ENCODE measurements around the gene PTOV1. TPM values are rescaled to one million over a fixed set of nuclear protein-coding genes. Genes with fewer than 3 reads are reported as not detected.

Gene PTOV1
- total and polyA plus RNA-seq, 2 of the 13 experiments (the other 11 are each of a cell fraction or from before 2014, with no cell fraction given): 63.5 to 68.5 TPM

DNA sequence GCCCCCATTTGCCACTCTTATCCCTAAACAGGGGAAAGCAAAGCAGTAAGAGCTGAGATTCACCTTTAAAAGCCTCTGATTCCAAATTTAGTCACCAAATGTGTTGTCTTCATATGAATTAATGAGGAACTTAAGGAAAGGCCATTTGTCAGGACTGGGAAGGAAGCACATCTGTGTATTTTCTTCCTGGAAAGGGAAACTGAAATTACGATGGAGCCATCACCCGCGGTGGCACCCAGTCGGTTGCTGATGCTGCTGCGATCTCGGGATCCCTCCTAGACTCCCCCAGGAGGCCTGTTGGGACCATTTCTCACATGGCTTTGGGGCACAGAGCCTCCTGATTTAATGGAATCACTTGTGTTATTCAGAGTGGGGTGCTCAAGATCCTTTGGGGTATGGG is 53.2 kb downstream of the PTOV1 start:
- H3K9ac ChIP-seq (ENCODE audit: insufficient read depth, low read depth, low read length): no peak overlapping the region
- H2AFZ ChIP-seq (ENCODE audit: low read length): no peak overlapping the region
- FAIRE-seq (no peak), ATAC-seq (no peak), DNase-seq (ENCODE audit: low spot score) (no peak)
- no peaks in the 10 kb centered on the region for H3K79me2 ChIP-seq (ENCODE audit: insufficient read depth, low read length)
- WGBS (ENCODE audit: low lambda C conversion rate): 95% methylated on average over 6 of the region's 6 CpGs
- H3K4me3 ChIP-seq (replicated peaks in 1 of 3; ENCODE audit: insufficient read depth in 1 of 3, low read depth in 2 of 3, low read length in 3 of 3): no peak overlapping the region
- POLR2A ChIA-PET: no interaction called here
- in situ Hi-C loops (cut with HindIII; ENCODE audit: extremely low pct_ligation_motif_present, low pct_unique_long_range_greater_than_20kb) (no loop called here), intact Hi-C loops (cut with micrococcal nuclease; ENCODE audit: unreplicated experiment) (no loop called here)
- H3K4me2 ChIP-seq (ENCODE audit: low read depth, low read length): no peak overlapping the region
- H3K4me1 ChIP-seq (ENCODE audit: insufficient read depth, low read length): no peaks in the 10 kb centered on the region
- H3K9me3 ChIP-seq (ENCODE audit: low read length): no peaks in the 10 kb centered on the region
- CTCF ChIA-PET (ENCODE audit: low intra/inter-chr PET ratio, low total read pairs): no interaction called here
- H3K27me3 ChIP-seq (ENCODE audit: control insufficient read depth in 1 of 2, insufficient read depth in 2 of 2, low read length in 2 of 2): no peaks in the 10 kb centered on the region
- no TSS peak for BruUV-seq (replicated peaks)
- H3K27ac ChIP-seq (ENCODE audit: extremely low read length, insufficient read depth, low read length): no peak overlapping the region
- H3K36me3 ChIP-seq (replicated peaks in 1 of 2; ENCODE audit: control insufficient read depth in 1 of 2, insufficient read depth in 2 of 2, low read length in 2 of 2): peaks cover 13 to 19% of the 10 kb centered on the region in 2 experiments; a peak in 4 of 5 replicates
- no peaks in the 10 kb centered on the region for H4K20me1 ChIP-seq (ENCODE audit: insufficient read depth, low read length)
- TF ChIP-seq NFIB (CRISPR knock-in tag; IDR thresholded peaks at IDR 0.05; ENCODE audit: borderline replicate concordance) (no peak), HNF4G (IDR thresholded peaks at IDR 0.05; ENCODE audit: borderline replicate concordance, low read depth, low read length) (no peak), HNF4G (CRISPR knock-in tag; IDR thresholded peaks at IDR 0.05; ENCODE audit: borderline replicate concordance, low read depth) (no peak), ZSCAN29 (CRISPR knock-in tag; conservative IDR thresholded peaks at IDR 0.05) (no peak), ZNF570 (CRISPR knock-in tag; IDR thresholded peaks at IDR 0.05; ENCODE audit: borderline replicate concordance) (no peak), ZNF33A (CRISPR knock-in tag; IDR thresholded peaks at IDR 0.05; ENCODE audit: borderline replicate concordance) (no peak), ZNF670 (CRISPR knock-in tag; IDR thresholded peaks at IDR 0.05; ENCODE audit: borderline replicate concordance) (no peak), HNRNPL (IDR thresholded peaks at IDR 0.05; ENCODE audit: low read depth, low read length) (no peak), ZNF768 (CRISPR knock-in tag; IDR thresholded peaks at IDR 0.05) (no peak), ZNF546 (CRISPR knock-in tag; conservative IDR thresholded peaks at IDR 0.05) (no peak), SPEN (CRISPR knock-in tag; IDR thresholded peaks at IDR 0.05; ENCODE audit: low read depth) (no peak), ZNF780A (CRISPR knock-in tag; IDR thresholded peaks at IDR 0.05) (no peak), ZBTB8A (CRISPR knock-in tag; IDR thresholded peaks at IDR 0.05; ENCODE audit: borderline replicate concordance, low read depth) (no peak), SIN3A (IDR thresholded peaks at IDR 0.05; ENCODE audit: borderline replicate concordance, low read depth, low read length) (no peak), SMYD3 (CRISPR knock-in tag; IDR thresholded peaks at IDR 0.05) (no peak)
- TF ChIP-seq, protein P1, sequence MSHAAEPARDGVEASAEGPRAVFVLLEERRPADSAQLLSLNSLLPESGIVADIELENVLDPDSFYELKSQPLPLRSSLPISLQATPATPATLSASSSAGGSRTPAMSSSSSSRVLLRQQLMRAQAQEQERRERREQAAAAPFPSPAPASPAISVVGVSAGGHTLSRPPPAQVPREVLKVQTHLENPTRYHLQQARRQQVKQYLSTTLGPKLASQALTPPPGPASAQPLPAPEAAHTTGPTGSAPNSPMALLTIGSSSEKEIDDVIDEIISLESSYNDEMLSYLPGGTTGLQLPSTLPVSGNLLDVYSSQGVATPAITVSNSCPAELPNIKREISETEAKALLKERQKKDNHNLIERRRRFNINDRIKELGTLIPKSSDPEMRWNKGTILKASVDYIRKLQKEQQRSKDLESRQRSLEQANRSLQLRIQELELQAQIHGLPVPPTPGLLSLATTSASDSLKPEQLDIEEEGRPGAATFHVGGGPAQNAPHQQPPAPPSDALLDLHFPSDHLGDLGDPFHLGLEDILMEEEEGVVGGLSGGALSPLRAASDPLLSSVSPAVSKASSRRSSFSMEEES (CRISPR knock-in tag; IDR thresholded peaks at IDR 0.05): no peak
- TF ChIP-seq, protein P2, sequence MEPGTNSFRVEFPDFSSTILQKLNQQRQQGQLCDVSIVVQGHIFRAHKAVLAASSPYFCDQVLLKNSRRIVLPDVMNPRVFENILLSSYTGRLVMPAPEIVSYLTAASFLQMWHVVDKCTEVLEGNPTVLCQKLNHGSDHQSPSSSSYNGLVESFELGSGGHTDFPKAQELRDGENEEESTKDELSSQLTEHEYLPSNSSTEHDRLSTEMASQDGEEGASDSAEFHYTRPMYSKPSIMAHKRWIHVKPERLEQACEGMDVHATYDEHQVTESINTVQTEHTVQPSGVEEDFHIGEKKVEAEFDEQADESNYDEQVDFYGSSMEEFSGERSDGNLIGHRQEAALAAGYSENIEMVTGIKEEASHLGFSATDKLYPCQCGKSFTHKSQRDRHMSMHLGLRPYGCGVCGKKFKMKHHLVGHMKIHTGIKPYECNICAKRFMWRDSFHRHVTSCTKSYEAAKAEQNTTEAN (CRISPR knock-in tag; conservative IDR thresholded peaks at IDR 0.05): no peak
- TF ChIP-seq, protein P3, sequence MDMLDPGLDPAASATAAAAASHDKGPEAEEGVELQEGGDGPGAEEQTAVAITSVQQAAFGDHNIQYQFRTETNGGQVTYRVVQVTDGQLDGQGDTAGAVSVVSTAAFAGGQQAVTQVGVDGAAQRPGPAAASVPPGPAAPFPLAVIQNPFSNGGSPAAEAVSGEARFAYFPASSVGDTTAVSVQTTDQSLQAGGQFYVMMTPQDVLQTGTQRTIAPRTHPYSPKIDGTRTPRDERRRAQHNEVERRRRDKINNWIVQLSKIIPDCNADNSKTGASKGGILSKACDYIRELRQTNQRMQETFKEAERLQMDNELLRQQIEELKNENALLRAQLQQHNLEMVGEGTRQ (IDR thresholded peaks at IDR 0.05; ENCODE audit: low read depth, low read length): no peak
- TF ChIP-seq, protein P3 (CRISPR knock-in tag; IDR thresholded peaks at IDR 0.05; ENCODE audit: borderline replicate concordance): no peak
- TF ChIP-seq, protein P4, sequence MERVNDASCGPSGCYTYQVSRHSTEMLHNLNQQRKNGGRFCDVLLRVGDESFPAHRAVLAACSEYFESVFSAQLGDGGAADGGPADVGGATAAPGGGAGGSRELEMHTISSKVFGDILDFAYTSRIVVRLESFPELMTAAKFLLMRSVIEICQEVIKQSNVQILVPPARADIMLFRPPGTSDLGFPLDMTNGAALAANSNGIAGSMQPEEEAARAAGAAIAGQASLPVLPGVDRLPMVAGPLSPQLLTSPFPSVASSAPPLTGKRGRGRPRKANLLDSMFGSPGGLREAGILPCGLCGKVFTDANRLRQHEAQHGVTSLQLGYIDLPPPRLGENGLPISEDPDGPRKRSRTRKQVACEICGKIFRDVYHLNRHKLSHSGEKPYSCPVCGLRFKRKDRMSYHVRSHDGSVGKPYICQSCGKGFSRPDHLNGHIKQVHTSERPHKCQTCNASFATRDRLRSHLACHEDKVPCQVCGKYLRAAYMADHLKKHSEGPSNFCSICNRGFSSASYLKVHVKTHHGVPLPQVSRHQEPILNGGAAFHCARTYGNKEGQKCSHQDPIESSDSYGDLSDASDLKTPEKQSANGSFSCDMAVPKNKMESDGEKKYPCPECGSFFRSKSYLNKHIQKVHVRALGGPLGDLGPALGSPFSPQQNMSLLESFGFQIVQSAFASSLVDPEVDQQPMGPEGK (CRISPR knock-in tag; IDR thresholded peaks at IDR 0.05): no peak

All from HepG2 (cell line).